AG08396 (cell line): ENCODE data around the gene SRXN1.

Experiments used
- DNase-seq: peaks from one replicate; pipeline ENCODE4 v3.0.0; 2012; ENCODE audit warnings: low spot score, mixed read lengths

Gene SRXN1

GRCh38 chr20:607476-607875 is 45.5 kb downstream of the SRXN1 start:
- no peak for DNase-seq

DNA sequence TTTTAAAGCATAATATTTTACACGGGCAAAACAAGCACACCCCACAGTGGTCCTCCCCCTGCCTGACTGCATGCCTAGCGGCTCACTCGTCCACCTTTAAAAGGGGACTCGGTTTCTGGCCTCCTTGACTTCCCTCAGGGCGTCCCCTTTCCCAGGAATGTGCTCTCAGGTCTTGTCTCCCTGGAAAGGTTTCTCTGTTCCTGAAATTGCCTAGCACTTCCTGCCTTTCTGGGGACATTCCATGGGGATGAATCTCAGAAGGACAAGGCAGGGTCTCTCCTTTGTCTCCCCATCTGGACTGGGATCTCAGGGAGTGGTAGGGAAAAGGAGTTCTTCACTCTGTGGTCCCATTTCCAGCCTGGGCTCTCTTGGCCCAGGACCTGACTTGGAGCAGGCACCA is 47.8 kb downstream of the SRXN1 start:
- DNase-seq = no peak

DNA sequence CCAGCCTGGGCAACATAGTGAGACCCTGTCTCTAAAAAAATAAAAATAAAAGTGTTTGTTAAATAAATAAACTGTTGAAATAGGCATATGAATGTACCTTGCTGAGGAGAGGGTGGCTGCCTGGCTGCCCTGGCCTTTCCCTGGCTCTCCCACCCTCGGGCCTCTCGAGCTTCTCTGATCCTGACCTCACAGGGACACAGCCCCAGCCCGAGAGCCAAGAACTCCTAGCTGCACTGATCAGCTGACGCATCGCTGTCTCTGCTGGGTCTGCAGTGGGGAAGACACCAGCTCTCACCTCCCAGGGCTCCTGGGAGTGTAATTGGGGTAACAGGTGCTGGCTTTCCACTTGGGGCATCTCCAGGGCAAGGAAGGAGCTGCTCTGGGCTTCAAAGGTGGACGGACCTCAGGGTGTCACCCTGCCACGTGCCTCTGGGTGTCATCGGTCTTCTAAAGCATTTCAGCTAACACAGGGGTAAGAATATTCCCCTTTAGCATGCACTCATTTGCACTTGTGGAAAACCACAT is 49.8 kb downstream of the SRXN1 start:
- no peak for DNase-seq

DNA sequence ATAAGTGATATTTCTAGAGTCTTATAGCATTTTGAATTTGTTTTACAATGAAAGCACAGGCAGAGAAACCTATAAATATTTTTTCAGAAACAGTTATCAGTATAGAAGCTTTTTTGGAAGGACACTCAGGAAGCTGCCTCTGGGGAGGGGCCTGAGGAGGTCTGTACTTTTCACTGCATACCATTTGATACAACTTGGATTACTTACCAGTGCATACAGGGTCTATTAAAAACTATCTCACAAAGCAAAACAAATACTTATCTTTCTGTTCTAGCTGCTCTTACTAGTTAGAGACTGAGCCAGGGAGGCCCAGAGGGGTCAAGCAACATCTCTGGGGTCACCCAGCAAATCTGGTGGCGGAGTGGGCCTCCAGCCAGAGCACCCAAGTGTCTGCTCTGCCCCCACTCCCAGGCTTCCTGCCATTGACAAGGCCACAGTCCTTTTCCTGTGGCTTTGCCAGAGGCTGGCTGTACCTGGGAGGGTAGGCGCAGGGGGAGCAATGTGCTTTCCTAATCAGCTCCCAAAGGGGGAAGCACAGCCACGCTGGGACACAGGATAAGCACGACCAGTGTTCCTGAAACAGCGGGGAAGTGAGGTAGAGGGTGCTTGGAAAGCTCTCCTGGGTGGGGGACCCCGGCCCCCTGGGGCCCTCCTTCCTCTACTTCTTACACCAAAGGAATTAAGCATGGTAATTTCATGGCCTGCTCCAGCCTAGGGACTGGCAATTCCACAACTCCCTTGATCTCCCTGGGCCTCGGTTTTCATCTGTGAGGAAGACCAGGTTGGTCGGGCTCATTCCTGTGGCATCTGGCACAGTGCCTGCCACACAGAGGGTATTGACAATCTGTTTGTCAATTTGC is 50.7 kb downstream of the SRXN1 start:
- no peak for DNase-seq

DNA sequence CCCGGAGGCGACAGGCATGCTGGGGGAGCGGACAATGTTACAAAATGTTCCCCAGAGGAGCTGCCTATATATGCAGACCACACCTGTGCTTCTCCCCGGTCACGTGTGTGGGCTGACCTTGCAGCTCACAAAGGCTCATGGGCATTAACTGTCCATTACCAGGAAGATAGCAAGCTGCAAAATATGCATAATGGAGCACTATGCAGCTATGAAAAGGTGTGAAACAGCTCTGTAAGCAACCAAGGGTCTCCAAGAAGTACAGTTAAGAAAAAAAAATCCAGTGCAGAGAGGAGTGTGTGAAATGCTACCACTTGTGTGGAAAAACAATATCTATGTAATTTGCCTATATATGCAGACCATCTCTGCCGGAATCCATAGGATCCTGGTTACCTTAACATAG is 52.3 kb downstream of the SRXN1 start:
- DNase-seq = no peak

- DNase-seq = no peak
Observed at GRCh38 chr20:600141-600540, 52.9 kb downstream of the SRXN1 start.

DNA sequence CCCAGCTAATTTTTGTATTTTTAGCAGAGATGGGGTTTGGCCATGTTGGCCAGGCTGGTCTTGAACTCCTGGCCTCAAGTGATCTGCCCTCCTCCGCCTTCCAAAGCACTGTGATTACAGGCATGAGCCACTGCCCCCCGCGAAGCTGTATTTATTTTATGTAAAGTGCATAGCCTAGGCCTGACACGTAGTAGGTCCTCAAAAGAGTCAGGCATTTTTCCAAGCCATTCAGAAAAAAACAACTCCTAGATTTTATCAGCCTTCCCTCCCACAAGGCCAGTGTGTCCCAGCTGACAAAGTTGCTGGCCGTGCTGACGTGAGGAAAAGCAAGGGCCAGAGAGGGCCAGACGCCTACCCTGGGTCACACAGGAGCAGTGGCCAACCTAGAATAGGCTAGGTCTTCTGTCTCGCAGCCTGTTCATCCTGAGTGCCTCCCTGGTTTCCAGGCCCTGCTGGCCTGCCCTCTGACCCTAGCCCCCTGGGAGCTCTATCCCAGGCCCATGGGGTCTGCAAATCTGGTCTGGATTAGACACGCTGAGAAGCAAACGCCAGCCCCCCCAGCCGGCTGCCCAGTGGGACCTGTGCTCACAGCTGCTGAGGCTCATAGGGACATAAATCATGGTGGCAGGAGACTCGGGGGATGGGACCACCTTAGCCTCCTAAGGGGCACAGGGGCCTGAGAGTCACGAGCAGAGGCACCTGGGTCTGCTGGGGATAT is 54.7 kb downstream of the SRXN1 start:
- DNase-seq = no peak

DNA sequence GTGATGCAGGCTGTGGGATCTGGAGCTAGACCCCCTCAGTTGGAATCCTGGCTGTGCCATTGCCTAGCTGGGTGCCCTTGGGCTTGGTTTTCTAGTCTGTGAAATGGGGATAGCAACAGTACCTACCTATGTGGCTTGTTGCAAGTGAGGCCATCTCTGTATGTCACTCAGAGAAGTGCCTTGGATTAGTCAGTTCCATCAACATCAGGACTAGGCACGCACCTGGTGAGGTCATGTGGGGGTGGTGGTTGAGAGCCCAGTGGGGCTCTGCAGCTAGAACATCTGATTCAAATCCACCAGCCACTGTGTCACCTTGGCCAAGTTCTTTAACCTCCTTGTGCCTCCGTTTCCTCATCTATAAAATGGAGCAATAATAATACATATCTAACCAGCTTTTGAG is 55.4 kb downstream of the SRXN1 start:
- no peak for DNase-seq
